Bronchial epithelial cell (primary cell): Measurements from ENCODE around the gene CAMTA1. TPM values are rescaled to one million over a fixed set of nuclear protein-coding genes. Genes with fewer than 3 reads are reported as not detected.

Experiments
- DNase-seq: peaks from one replicate; pipeline ENCODE4 v3.0.0-alpha.2; 2010; ENCODE audit warnings: low read depth
- FAIRE-seq: peaks from 2 replicates; lab custom pipeline; 2011; peaks lifted over from hg19 to GRCh38; lab: Jason Lieb, UNC
- H3K27me3 ChIP-seq: 2 replicates; pipeline ENCODE4 v1.5.1; 2011; ENCODE audit warnings: low read length; ENCODE audit not compliant: control insufficient read depth, insufficient read depth
- H3K36me3 ChIP-seq: 2 replicates; pipeline ENCODE4 v1.5.1; 2011; ENCODE audit warnings: low read length; ENCODE audit not compliant: control insufficient read depth, insufficient read depth
- H3K4me3 ChIP-seq: 2 replicates; pipeline ENCODE4 v1.5.1; 2011; ENCODE audit warnings: mild to moderate bottlenecking, low read depth, low read length, control low read depth
- total RNA-seq: library from RNA; depleted of rRNA; stranded (reverse); fragments of >200 nt; gene quantifications from 2 replicates; pipeline ENCODE4 v1.2.1, GENCODE V29; 2014
- TF ChIP-seq, protein P1 (sequence below): IDR thresholded peaks from 2 replicates; pipeline ENCODE4 v1.5.1; 2011; ENCODE audit warnings: mild to moderate bottlenecking, moderate library complexity, low read length, control low read depth, inconsistent platforms; ENCODE audit not compliant: insufficient read depth, severe bottlenecking

Gene CAMTA1
- total RNA-seq, 1 donor from 2014 or later: 68.2 TPM

DNA sequence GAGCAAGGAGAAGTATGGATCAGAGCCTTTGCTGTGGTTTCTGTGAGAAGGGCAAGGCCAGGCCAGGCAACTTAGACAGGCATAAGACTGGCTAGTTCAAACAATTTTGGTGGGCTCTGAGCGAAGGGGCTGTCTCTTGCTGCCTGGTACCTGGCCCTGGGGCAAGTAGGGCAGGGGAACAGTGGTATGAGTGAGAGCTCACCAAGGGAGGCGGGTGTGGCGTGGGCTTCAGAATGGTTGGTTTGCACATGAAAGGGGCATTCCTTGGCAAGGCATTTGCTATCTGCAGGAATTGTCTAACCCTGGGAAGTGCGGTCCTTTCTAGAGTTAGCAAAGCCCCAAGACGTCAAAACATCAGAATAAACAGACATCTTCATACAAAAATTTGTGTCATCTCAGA lies 210.5 kb downstream of the CAMTA1 start:
- Histone ChIP-seq H3K4me3 (no peak overlapping the region), H3K36me3 (no peaks in the 10 kb centered on the region), H3K27me3 (no peaks in the 10 kb centered on the region)
- FAIRE-seq (no peak), DNase-seq (no peak)
- TF ChIP-seq, protein P1, sequence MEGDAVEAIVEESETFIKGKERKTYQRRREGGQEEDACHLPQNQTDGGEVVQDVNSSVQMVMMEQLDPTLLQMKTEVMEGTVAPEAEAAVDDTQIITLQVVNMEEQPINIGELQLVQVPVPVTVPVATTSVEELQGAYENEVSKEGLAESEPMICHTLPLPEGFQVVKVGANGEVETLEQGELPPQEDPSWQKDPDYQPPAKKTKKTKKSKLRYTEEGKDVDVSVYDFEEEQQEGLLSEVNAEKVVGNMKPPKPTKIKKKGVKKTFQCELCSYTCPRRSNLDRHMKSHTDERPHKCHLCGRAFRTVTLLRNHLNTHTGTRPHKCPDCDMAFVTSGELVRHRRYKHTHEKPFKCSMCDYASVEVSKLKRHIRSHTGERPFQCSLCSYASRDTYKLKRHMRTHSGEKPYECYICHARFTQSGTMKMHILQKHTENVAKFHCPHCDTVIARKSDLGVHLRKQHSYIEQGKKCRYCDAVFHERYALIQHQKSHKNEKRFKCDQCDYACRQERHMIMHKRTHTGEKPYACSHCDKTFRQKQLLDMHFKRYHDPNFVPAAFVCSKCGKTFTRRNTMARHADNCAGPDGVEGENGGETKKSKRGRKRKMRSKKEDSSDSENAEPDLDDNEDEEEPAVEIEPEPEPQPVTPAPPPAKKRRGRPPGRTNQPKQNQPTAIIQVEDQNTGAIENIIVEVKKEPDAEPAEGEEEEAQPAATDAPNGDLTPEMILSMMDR: no peak

DNA sequence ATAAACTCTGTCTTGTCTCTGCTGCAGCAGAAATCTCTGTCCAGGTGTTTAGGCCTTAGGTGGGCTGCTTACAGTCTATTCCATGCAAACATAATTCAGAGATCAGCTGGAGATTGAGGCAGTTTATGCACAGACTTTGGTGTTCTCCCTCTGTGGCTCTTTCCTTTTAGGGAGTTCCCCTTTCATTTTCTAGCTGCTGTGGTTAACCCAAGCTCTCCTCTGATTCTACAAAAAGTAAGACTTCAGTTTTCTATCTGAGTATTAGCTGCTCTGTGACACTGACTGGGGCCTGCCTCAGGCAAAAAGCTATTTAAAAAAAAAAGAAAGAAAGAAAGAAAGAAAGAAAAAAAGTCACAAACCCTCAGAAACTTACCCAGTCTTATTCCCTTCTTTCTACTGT lies 211.1 kb downstream of the CAMTA1 start:
- Histone ChIP-seq H3K4me3 (no peak overlapping the region), H3K36me3 (no peaks in the 10 kb centered on the region), H3K27me3 (no peaks in the 10 kb centered on the region)
- FAIRE-seq (no peak), DNase-seq (no peak)
- TF ChIP-seq, protein P1: no peak

DNA sequence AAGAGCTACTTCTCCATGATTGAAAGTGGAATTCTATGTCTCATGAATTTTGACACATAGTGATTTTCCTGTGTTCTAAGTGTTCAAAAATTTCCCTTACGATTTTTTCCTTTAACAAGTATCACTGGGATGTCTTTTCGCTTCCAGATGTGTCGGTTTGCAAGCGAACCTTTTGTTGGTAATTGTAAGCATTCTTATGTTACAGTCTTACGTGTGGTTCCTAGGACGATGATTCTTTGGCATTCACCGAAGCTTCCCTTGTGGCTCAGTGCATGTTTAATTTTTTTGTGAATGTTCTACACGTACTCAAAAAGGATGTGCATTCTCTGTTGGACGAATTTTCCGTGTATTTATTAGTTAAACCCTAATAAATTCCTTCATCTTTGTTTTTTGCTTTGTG lies 211.6 kb downstream of the CAMTA1 start:
- H3K36me3 ChIP-seq: no peaks in the 10 kb centered on the region
- FAIRE-seq: no peak
- no peak overlapping the region for H3K4me3 ChIP-seq
- H3K27me3 ChIP-seq: no peaks in the 10 kb centered on the region
- TF ChIP-seq, protein P1: no peak
- no peak for DNase-seq

DNA sequence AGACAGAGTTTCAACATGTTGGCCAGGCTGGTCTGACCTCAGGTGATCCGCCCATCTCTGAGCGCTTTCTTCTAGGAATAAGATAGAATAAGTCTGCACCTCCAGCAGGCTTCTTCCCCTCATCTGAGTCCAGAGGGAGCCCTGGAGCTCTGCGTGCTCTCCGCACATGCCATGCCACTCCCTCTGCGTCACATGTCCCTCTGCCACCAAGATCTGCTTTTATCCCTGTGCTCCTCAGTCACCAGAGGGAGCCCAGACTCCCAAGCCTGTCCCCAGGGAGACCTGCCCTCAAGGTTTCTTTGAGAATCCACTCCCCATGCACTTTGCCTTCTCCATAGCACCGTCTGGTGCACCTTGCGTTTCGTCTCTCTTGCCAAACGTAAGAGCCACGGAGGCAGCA lies 213.0 kb downstream of the CAMTA1 start:
- Histone ChIP-seq H3K36me3 (no peaks in the 10 kb centered on the region), H3K27me3 (no peaks in the 10 kb centered on the region), H3K4me3 (no peak overlapping the region)
- DNase-seq (no peak), FAIRE-seq (no peak)
- TF ChIP-seq, protein P1: no peak

DNA sequence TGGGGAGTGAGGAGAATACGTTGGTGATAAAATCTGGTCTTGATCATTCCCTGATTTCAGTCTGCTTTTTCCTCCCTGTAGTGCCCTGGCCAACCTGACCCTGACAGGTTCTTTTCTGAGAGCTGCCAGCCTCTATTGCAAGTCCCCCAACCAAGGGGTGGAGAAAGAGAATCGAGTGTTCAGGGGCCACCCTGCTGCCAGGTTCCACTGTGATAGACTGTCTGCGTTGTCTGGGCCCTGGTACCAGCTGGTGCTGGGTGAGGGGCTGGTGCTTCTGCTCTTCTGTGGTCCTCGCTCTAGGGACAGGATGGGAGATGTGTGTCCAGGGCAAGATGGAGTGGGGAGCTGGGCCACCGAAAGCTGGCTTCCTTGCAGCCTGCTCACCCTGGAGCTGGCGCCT lies 214.6 kb downstream of the CAMTA1 start:
- H3K27me3 ChIP-seq: no peaks in the 10 kb centered on the region

DNA sequence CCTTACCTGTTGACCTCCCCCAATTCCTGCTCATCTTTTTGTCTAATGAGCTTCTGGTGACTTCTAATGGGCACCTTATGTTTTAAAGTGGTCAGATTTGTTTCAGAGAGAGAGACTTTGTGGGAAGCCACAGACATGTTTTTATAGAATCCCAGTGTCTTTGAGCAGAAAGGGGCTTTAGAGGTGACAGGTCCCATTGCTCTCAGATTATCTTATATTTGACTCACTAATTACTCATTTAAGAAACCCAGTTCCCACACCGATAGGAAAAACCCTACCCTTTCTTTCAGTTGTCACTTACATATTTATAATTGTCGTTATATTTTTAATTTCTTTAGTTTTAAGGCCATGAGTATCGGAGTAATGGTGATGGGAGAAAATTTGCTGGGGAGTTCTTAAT lies 215.5 kb downstream of the CAMTA1 start:
- Histone ChIP-seq H3K4me3 (no peak overlapping the region), H3K27me3 (no peaks in the 10 kb centered on the region), H3K36me3 (no peaks in the 10 kb centered on the region)
- DNase-seq (no peak), FAIRE-seq (no peak)
- TF ChIP-seq, protein P1: no peak

More for the DNA sequence above, 214.6 kb downstream of the CAMTA1 start:
- TF ChIP-seq, protein P1: no peak
- DNase-seq (no peak), FAIRE-seq (no peak)
- no peaks in the 10 kb centered on the region for H3K36me3 ChIP-seq
- no peak overlapping the region for H3K4me3 ChIP-seq
